Neural cell (in vitro differentiated cells): ENCODE measurements around the gene FBP2.

Source experiments
- CTCF ChIP-seq: fragments of 450-650 bp; IDR thresholded peaks from 2 replicates; pipeline ENCODE4 v1.5.1; 2014; ENCODE audit warnings: antibody characterized with exemption, mild to moderate bottlenecking, moderate library complexity; ENCODE audit not compliant: poor library complexity, severe bottlenecking
- EZH2 ChIP-seq: fragments of 200-600, 300-800 bp; shearing (Covaris generic), sonication (generic); IDR thresholded peaks from 2 replicates; pipeline ENCODE4 v1.6.1; 2014; ENCODE audit warnings: antibody characterized with exemption, low read length, borderline replicate concordance, mild to moderate bottlenecking; ENCODE audit not compliant: insufficient read depth, poor library complexity, severe bottlenecking
- POLR2AphosphoS5 ChIP-seq: IDR thresholded peaks from 2 replicates; pipeline ENCODE4 v1.6.1; 2012
- RAD21 ChIP-seq: fragments of 450-650 bp; conservative IDR thresholded peaks from 2 replicates; pipeline ENCODE4 v1.6.1; 2014; ENCODE audit warnings: antibody characterized with exemption, mild to moderate bottlenecking, moderate library complexity
- REST ChIP-seq: IDR thresholded peaks from 2 replicates; pipeline ENCODE4 v1.6.1; 2012; ENCODE audit warnings: borderline replicate concordance
- SMC3 ChIP-seq: fragments of 450-650 bp; conservative IDR thresholded peaks from 2 replicates; pipeline ENCODE4 v1.6.1; 2014; ENCODE audit warnings: antibody characterized with exemption, mild to moderate bottlenecking, moderate library complexity; ENCODE audit not compliant: poor library complexity
- TAF1 ChIP-seq: IDR thresholded peaks from 2 replicates; pipeline ENCODE4 v1.6.1; 2012; ENCODE audit warnings: low read depth

DNA sequence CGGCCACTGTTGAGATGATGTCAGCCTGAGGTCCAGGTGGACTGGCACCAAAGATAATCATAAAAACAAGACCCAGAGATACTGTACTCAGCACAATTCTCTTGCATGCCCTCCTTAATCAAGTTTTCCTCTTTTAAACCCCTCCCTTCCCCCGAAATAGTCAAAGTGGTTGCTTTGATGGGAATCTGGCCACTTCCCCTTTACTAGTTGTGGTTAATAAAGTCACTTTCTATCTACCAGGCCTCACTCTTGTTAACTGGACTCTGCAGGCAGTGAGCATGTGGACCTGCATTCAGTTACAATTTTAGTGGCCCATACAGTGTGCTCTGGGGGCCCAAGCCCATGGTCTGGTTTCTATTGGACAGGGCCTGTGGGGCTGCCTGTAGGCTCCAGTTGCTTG lies 17.5 kb downstream of the FBP2 start:
- TF ChIP-seq CTCF: no peak
- no peak for TF ChIP-seq POLR2AphosphoS5
- TF ChIP-seq REST: no peak
- no peak for TF ChIP-seq SMC3
- TF ChIP-seq RAD21: no peak
- TF ChIP-seq EZH2: no peak
- TF ChIP-seq TAF1: no peak
